Ascending aorta (tissue), 2 donors: ENCODE measurements around the gene CARD10. TPM values are rescaled to one million over a fixed set of nuclear protein-coding genes. Genes with fewer than 3 reads are reported as not detected.

ENCODE experiments used
- DNase-seq, 2 donors: peaks; one replicate each; pipeline ENCODE4 v3.0.0-alpha.2; 2019; ENCODE audit warnings: low spot score in 2 of 2
- H3K27ac ChIP-seq, 2 donors: fragments of 200-600 bp; sonication (generic); one replicate each; pipeline ENCODE4 v1.5.1; 2016 to 2017; ENCODE audit warnings: mild to moderate bottlenecking in 1 of 2
- H3K27me3 ChIP-seq: fragments of 200-600 bp; sonication (generic); one replicate; pipeline ENCODE4 v1.5.1; 2017
- H3K36me3 ChIP-seq, 2 donors: fragments of 200-600 bp; sonication (generic); one replicate each; pipeline ENCODE4 v1.5.1; 2016
- H3K4me1 ChIP-seq, 2 donors: fragments of 200-600 bp; sonication (generic); one replicate each; pipeline ENCODE4 v1.5.1; 2016 to 2017; ENCODE audit warnings: mild to moderate bottlenecking in 1 of 2
- H3K4me3 ChIP-seq, 2 donors: fragments of 200-600 bp; sonication (generic); one replicate each; pipeline ENCODE4 v1.5.1; 2016 to 2017; ENCODE audit warnings: mild to moderate bottlenecking in 1 of 2
- H3K9me3 ChIP-seq, 2 donors: fragments of 200-600 bp; sonication (generic); one replicate each; pipeline ENCODE4 v1.5.1; 2016
- CTCF ChIP-seq, 3 experiments: fragments of 200-600 bp in 2 of 3; fragments of 450-650 bp in 1 of 3; sonication (generic) in 2 of 3; IDR thresholded peaks; one replicate each; pipeline ENCODE4 v1.5.1; 2016 to 2019; ENCODE audit warnings: antibody characterized with exemption in 3 of 3, mild to moderate bottlenecking in 1 of 3, moderate library complexity in 1 of 3
- intact Hi-C: fragments of 100-400 bp; cut with DNase I; formaldehyde crosslinking; loops from one replicate; pipeline ENCODE4 v1.15.1; 2023
- total RNA-seq: library from RNA; depleted of rRNA; stranded (reverse); fragments of >200 nt; gene quantifications from one replicate; pipeline ENCODE4 v1.1.0, GENCODE V29; 2016

CARD10 gene
- total RNA-seq, 1 donor from 2014 or later: 21.0 TPM

DNA sequence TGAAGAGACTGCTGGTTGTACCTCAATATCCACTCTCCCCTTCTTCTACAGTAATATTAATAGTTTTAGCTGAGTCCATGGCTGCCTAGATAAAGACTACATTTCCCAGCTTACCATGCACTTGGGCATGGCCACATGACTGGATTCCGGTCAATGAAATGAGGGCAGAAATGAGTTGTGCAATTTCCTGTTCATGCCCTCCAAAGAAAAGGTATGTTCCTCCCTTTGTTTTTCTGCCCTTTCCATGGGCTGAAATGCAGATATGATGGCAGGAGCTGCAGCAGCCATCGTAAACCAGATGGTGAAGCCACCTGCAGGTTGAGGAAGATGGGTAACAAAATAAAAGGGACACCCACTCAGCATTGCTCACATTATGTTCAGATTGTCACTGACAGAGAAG is 76.7 kb downstream of the CARD10 start:
- H3K4me1 ChIP-seq: no peaks in the 10 kb centered on the region
- H3K4me3 ChIP-seq: no peak overlapping the region
- DNase-seq: no peak
- H3K27me3 ChIP-seq: no peaks in the 10 kb centered on the region
- intact Hi-C loops: no loop called here
- H3K36me3 ChIP-seq: no peaks in the 10 kb centered on the region
- no peak overlapping the region for H3K27ac ChIP-seq
- TF ChIP-seq CTCF (IDR thresholded peaks at IDR 0.05): no peak
- no peaks in the 10 kb centered on the region for H3K9me3 ChIP-seq

DNA sequence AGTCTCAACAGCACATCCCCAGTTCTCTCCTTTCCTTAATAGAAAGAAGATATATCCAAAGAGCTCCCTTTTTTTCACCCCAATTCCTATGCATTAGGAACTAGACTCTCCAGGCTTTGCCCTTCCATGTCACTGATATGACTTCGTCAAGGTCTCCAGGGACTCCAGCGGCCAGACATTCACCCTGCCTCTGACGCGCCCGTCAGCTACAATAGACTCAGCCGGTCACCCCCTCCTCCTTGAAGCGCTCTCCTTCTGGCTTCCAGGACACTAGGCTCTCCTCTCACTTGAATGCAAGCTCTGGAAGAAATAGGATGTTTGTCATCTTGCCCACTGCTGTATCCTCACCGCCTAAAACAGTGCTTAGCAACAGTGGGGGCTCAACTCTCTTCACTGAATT is 77.1 kb downstream of the CARD10 start:
- DNase-seq: no peak
- intact Hi-C loops: no loop called here
- no peak overlapping the region for H3K27ac ChIP-seq
- no peaks in the 10 kb centered on the region for H3K9me3 ChIP-seq
- H3K27me3 ChIP-seq: no peaks in the 10 kb centered on the region
- H3K4me3 ChIP-seq: no peak overlapping the region
- no peaks in the 10 kb centered on the region for H3K36me3 ChIP-seq
- H3K4me1 ChIP-seq: no peaks in the 10 kb centered on the region
- no peak for TF ChIP-seq CTCF (IDR thresholded peaks at IDR 0.05)

DNA sequence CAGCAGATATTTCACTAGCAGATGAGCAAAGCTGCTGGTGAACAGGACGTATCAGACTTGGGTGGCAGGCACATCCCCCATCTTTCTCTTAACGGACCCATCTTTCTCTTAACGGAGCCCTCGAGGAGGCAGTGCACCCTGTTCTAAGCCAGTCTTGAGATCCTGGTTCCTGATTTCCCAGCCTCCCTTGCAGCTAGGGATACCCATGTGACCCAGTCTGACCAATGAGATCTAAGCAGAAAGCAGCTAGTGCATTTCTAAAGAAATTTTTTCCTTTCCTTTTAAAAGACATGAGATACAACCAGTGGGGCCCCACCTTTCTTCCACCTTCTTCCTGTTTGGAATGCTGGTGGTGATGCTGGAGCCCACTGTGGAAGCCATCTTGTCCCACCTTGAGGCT is 78.3 kb downstream of the CARD10 start:
- Histone ChIP-seq H3K36me3 (no peaks in the 10 kb centered on the region), H3K27me3 (no peaks in the 10 kb centered on the region), H3K9me3 (no peaks in the 10 kb centered on the region), H3K27ac (no peak overlapping the region), H3K4me1 (no peaks in the 10 kb centered on the region), H3K4me3 (no peak overlapping the region)
- no peak for TF ChIP-seq CTCF (IDR thresholded peaks at IDR 0.05)
- no peak for DNase-seq
- intact Hi-C loops: no loop called here

Other genes starting within 250 kb of the CARD10 start
- 130 TPM for gene CYTH4, start 236.9 kb downstream of the CARD10 start, total RNA-seq
- gene ELFN2, start 91.9 kb downstream of the CARD10 start, total RNA-seq: not detected
- 101 TPM for gene MFNG, start 33.0 kb downstream of the CARD10 start, total RNA-seq
- 100 TPM for gene CDC42EP1, start 41.1 kb upstream of the CARD10 start, total RNA-seq
- gene LGALS2, start 60.7 kb upstream of the CARD10 start, total RNA-seq: not detected
- 53.5 TPM for gene GGA1, start 89.4 kb upstream of the CARD10 start, total RNA-seq
- gene SH3BP1, start 120.3 kb upstream of the CARD10 start, total RNA-seq: 33.7 TPM
- 10.6 TPM for gene PDXP, start 139.3 kb upstream of the CARD10 start, total RNA-seq
- gene LGALS1, start 156.2 kb upstream of the CARD10 start, total RNA-seq: 2,009 TPM
- gene NOL12, start 166.9 kb upstream of the CARD10 start, total RNA-seq: 4.0 TPM
- 253 TPM for gene TRIOBP, start 177.6 kb upstream of the CARD10 start, total RNA-seq